Measurements from ENCODE around the gene FAM222A. TPM values are rescaled to one million over a fixed set of nuclear protein-coding genes. Genes with fewer than 3 reads are reported as not detected.

FAM222A gene
- total RNA-seq, 1 experiment from 2014 or later: 2.8 TPM

DNA sequence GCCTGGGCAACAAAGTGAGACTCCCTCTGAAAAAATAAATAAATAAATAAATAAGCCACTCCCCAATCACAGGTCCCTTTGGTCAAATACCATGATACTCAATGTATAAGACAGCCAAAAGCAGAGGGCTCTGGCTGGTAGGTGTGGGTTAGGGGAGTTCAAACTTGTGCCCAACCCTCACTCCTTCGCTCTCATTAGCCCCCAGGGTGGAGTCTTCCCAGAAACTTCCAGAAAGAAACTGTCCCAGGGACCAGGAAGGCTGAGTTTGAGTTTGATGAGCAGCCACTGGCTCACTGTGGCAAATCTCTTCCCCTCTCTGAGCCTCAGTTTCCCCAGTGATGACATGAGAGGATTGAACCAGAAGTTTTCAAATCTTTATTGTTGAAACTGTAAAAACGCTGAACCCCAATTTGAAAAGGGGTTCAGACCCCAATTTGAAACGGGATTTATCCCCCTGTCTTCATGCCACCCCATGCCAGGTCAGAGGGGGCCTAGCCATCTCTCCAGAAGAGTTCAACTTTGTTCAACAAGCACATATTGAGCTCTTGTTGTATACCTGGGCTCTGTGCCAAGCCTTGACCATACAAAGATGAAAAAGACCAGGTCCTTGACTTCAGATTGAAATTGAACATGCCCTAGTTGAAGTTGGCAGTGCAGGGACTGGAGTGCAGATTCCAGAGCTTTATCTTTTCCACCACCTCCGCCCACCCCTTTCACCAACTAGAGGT is 9.1 kb upstream of the FAM222A start:
- no peaks in the 10 kb centered on the region for H3K9me3 Mint-ChIP-seq
- Histone ChIP-seq H3K56ac (ENCODE audit: insufficient read length, low read depth, low read length) (no peak overlapping the region), H4K8ac (replicated peaks; ENCODE audit: insufficient read length, low read depth, low read length) (no peak overlapping the region), H3K18ac (ENCODE audit: insufficient read length, low read depth, low read length) (no peak overlapping the region), H2BK120ac (ENCODE audit: low read depth, low read length, poor library complexity, severe bottlenecking) (no peak overlapping the region), H4K20me1 (ENCODE audit: control insufficient read depth, insufficient read depth, insufficient read length) (no peaks in the 10 kb centered on the region), H4K5ac (ENCODE audit: insufficient read length, low read depth, low read length) (no peak overlapping the region), H2BK20ac (ENCODE audit: low read depth, low read length, poor library complexity, severe bottlenecking) (no peak overlapping the region), H3T11ph (ENCODE audit: low read length) (no peak overlapping the region), H3K79me2 (ENCODE audit: insufficient read depth, low read length) (no peaks in the 10 kb centered on the region), H3K27ac (ENCODE audit: insufficient read length, low read depth, low read length) (no peak overlapping the region), H3K79me1 (ENCODE audit: insufficient read depth, low read depth, low read length, poor library complexity, severe bottlenecking) (no peaks in the 10 kb centered on the region), H3K27me3 (ENCODE audit: insufficient read depth, low read length) (no peaks in the 10 kb centered on the region), H3K9me3 (ENCODE audit: control insufficient read depth, low read depth, low read length) (no peaks in the 10 kb centered on the region), H3K4ac (ENCODE audit: low read depth, low read length) (no peak overlapping the region), H3K4me2 (ENCODE audit: insufficient read depth, insufficient read length, low read length) (no peak overlapping the region), H3K9ac (ENCODE audit: extremely low read depth, insufficient read length, low read length) (no peak overlapping the region), H3K14ac (ENCODE audit: insufficient read depth, low read length) (no peak overlapping the region), H3K23ac (ENCODE audit: insufficient read length, low read depth, low read length) (no peak overlapping the region), H2BK12ac (ENCODE audit: insufficient read length, low read depth, low read length) (no peak overlapping the region), H2AFZ (ENCODE audit: low read length) (no peak overlapping the region), H2BK5ac (ENCODE audit: insufficient read length, low read length) (no peak overlapping the region), H4K91ac (ENCODE audit: insufficient read length, low read depth, low read length) (no peak overlapping the region), H3K23me2 (ENCODE audit: insufficient read length, low read depth, low read length, poor library complexity, severe bottlenecking) (no peaks in the 10 kb centered on the region), H3K4me1 (ENCODE audit: insufficient read depth, low read length) (no peaks in the 10 kb centered on the region), H2AK5ac (ENCODE audit: insufficient read length, low read length) (no peak overlapping the region), H2BK15ac (ENCODE audit: low read depth, low read length) (no peak overlapping the region)
- no peak for DNase-seq
- H3K4me3 Mint-ChIP-seq: no peak overlapping the region
- H3K4me1 Mint-ChIP-seq: peaks cover 7 to 25% of the 10 kb centered on the region in 2 experiments
- WGBS (ENCODE audit: extremely low coverage, insufficient read length, low lambda C conversion rate): no CpG with 5 or more reads among the region's 4 CpGs
- H3K36me3 Mint-ChIP-seq (ENCODE audit: insufficient read depth in 1 of 3, low read depth in 3 of 3): no peaks in the 10 kb centered on the region
- H3K27ac Mint-ChIP-seq: no peak overlapping the region
- peaks cover 3% of the 10 kb centered on the region; the same call in 1 of the 2 replicates for H3K27me3 Mint-ChIP-seq (ENCODE audit: low read depth)
- TF ChIP-seq, protein P1, sequence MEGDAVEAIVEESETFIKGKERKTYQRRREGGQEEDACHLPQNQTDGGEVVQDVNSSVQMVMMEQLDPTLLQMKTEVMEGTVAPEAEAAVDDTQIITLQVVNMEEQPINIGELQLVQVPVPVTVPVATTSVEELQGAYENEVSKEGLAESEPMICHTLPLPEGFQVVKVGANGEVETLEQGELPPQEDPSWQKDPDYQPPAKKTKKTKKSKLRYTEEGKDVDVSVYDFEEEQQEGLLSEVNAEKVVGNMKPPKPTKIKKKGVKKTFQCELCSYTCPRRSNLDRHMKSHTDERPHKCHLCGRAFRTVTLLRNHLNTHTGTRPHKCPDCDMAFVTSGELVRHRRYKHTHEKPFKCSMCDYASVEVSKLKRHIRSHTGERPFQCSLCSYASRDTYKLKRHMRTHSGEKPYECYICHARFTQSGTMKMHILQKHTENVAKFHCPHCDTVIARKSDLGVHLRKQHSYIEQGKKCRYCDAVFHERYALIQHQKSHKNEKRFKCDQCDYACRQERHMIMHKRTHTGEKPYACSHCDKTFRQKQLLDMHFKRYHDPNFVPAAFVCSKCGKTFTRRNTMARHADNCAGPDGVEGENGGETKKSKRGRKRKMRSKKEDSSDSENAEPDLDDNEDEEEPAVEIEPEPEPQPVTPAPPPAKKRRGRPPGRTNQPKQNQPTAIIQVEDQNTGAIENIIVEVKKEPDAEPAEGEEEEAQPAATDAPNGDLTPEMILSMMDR (conservative IDR thresholded peaks at IDR 0.05): no peak

All from H9 (cell line).